ENCODE data around the gene LGSN.
"Not testable (repeated sequence)": the region's sequence is repeated elsewhere in the genome, so short reads cannot be mapped to it uniquely, and the experiment has no call there.

LGSN gene

DNA sequence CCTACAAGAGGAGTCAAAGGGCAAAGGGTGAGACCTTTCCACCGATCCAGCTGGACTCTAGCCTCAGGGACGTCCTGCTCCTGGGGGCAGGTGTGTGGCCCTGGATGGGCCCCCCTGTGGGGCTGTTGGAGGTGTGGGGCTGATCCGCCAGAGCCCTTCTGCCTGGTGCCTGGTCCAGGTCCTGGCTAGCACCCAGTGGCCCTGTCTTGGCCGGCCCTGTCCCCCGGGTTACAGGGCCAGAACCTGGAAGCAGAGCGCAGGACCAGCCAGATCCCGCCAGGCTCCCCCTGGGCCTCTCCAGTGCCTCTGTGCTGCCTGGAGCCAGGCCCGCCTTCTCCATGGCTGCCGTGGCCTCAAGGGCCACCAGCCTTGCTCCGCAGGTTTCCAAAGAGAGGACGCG, 89.3 kb downstream of the LGSN start:
- not testable (repeated sequence) for DNase-seq (ENCODE audit: low spot score)

- DNase-seq (ENCODE audit: low spot score), result not testable (repeated sequence)
Observed at GRCh38 chr6:63230027-63230426, 89.8 kb downstream of the LGSN start.

GRCh38 chr6:63227928-63228894, 91.6 kb downstream of the LGSN start:
- not testable (repeated sequence) for DNase-seq (ENCODE audit: low spot score)

DNA sequence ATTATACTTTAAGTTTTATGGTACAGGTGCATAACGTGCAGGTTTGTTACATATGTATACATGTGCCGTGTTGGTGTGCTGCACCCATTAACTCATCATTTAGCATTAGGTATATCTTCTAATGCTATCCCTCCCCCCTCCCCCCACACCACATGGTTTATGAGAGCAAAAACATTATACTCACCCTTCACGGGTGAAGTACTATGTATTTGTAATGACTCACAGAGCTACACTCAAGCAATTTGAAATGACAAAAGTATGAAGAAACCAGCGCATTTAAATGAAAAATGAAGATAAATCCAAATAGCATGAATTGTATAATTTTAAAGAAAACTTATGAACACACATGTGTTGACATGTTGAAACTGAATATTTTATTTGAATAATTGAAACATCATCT, 93.8 kb downstream of the LGSN start:
- DNase-seq (ENCODE audit: low spot score), result not testable (repeated sequence)

All from putamen (tissue), 1 donor.